A549 (cell line): ENCODE results near the gene CIROP.

ENCODE experiments used
- ATOH8 ChIP-seq: fragments of 250-450 bp; sonication (Bioruptor Pico); IDR thresholded peaks from 2 replicates; pipeline ENCODE4 v1.5.0; 2020; ENCODE audit warnings: low read depth, mild to moderate bottlenecking, moderate library complexity
- CBX8 ChIP-seq: fragments of 200-600 bp; sonication (generic); IDR thresholded peaks from 2 replicates; pipeline ENCODE4 v1.6.1; 2016
- CEBPB ChIP-seq, 2 experiments: fragments of >200 bp in 1 of 2; sonication (Bioruptor Twin) in 1 of 2; formaldehyde crosslinking in 1 of 2; IDR thresholded peaks; 2 replicates each; pipeline ENCODE4 v1.6.1; 2012 to 2016
- CHD4 ChIP-seq: fragments of 200-600 bp; sonication (generic); IDR thresholded peaks from 2 replicates; pipeline ENCODE4 v1.6.1; 2016; ENCODE audit warnings: antibody characterized with exemption, mild to moderate bottlenecking, borderline replicate concordance
- CTCF ChIP-seq: fragments of >200 bp; sonication (Bioruptor Twin); formaldehyde crosslinking; IDR thresholded peaks from 3 replicates; pipeline ENCODE4 v1.5.1; 2016
- ESRRA ChIP-seq: fragments of 150-350 bp; IDR thresholded peaks from 2 replicates; pipeline ENCODE4 v1.6.1; 2014; ENCODE audit warnings: mild to moderate bottlenecking, low read length, borderline replicate concordance
- HDAC2 ChIP-seq: fragments of 200-600 bp; sonication (generic); IDR thresholded peaks from 2 replicates; pipeline ENCODE4 v1.6.1; 2016
- JUN ChIP-seq, 2 experiments: fragments of >200 bp; sonication (Bioruptor Twin); formaldehyde crosslinking; IDR thresholded peaks; 2 replicates in 1 of 2; 3 replicates in 1 of 2; pipeline ENCODE4 v1.6.1; 2016 to 2017
- KDM1A ChIP-seq: fragments of 200-600 bp; sonication (generic); IDR thresholded peaks from 2 replicates; pipeline ENCODE4 v1.6.1; 2016; ENCODE audit warnings: low read depth, mild to moderate bottlenecking
- POLR2A ChIP-seq: IDR thresholded peaks from 2 replicates; pipeline ENCODE4 v1.6.1; 2012; ENCODE audit warnings: mild to moderate bottlenecking, low read length
- POLR2AphosphoS2 ChIP-seq: conservative IDR thresholded peaks from 2 replicates; pipeline ENCODE4 v1.6.1; 2012; ENCODE audit warnings: low read length, improper control_type of control experiment, inconsistent platforms
- TF ChIP-seq, protein P1 (sequence below): fragments of 250-450 bp; sonication (Bioruptor Pico); IDR thresholded peaks from 2 replicates; pipeline ENCODE4 v1.5.0; 2021; ENCODE audit warnings: mild to moderate bottlenecking, moderate library complexity, borderline replicate concordance
- TF ChIP-seq, protein P2 (sequence below): IDR thresholded peaks from 2 replicates; pipeline ENCODE4 v1.6.1; 2012

DNA sequence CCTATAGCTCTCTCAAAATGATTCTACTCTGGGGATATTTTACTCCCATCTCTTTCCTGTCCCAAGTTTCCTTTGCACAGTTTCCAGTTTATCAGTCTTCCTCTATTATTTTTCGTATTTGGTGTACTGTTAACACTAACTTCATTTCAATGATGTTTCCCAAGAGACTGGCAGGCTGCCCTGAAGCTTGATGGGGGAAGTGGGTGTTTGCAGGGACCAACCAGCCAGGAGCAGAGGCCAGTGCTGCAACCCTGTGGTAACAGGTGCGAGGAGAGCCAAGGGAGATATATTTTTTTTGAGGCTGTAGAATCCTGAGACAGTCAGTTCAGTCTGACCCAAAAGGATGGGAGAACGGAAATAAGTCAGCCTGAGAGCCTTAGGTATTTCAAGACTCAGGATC lies 26.1 kb upstream of the CIROP start:
- TF ChIP-seq POLR2AphosphoS2 = no peak
- no peak for TF ChIP-seq ATOH8 (CRISPR knock-in tag)
- no peak for TF ChIP-seq CTCF
- no peak for TF ChIP-seq CBX8
- TF ChIP-seq JUN (IDR thresholded peaks at IDR 0.05) = no peak
- TF ChIP-seq, protein P1, sequence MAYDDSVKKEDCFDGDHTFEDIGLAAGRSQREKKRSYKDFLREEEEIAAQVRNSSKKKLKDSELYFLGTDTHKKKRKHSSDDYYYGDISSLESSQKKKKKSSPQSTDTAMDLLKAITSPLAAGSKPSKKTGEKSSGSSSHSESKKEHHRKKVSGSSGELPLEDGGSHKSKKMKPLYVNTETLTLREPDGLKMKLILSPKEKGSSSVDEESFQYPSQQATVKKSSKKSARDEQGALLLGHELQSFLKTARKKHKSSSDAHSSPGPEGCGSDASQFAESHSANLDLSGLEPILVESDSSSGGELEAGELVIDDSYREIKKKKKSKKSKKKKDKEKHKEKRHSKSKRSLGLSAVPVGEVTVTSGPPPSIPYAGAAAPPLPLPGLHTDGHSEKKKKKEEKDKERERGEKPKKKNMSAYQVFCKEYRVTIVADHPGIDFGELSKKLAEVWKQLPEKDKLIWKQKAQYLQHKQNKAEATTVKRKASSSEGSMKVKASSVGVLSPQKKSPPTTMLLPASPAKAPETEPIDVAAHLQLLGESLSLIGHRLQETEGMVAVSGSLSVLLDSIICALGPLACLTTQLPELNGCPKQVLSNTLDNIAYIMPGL = no peak
- no peak for TF ChIP-seq CEBPB (IDR thresholded peaks at IDR 0.05)
- TF ChIP-seq, protein P2, sequence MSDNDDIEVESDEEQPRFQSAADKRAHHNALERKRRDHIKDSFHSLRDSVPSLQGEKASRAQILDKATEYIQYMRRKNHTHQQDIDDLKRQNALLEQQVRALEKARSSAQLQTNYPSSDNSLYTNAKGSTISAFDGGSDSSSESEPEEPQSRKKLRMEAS = no peak
- no peak for TF ChIP-seq CHD4
- no peak for TF ChIP-seq HDAC2
- no peak for TF ChIP-seq ESRRA
- TF ChIP-seq POLR2A = no peak
- TF ChIP-seq KDM1A = no peak
